Neuronal stem cell (in vitro differentiated cells): ENCODE data around the gene HRH3.

Experiments used
- DNase-seq: peaks from one replicate; pipeline ENCODE4 v3.0.0-alpha.2; 2013; ENCODE audit warnings: low spot score
- H2AFZ ChIP-seq: one replicate; pipeline ENCODE4 v1.6.1; 2013; ENCODE audit warnings: mild to moderate bottlenecking, low read length, inconsistent platforms
- H2AK5ac ChIP-seq: 2 replicates; pipeline ENCODE4 v1.6.1; 2013; ENCODE audit warnings: low read depth, mild to moderate bottlenecking, inconsistent platforms, low read length, moderate library complexity, mixed read lengths
- H2BK120ac ChIP-seq: 2 replicates; pipeline ENCODE4 v1.6.1; 2013; ENCODE audit warnings: low read depth, mild to moderate bottlenecking, inconsistent platforms, low read length, moderate library complexity, mixed read lengths
- H2BK12ac ChIP-seq: one replicate; pipeline ENCODE4 v1.6.1; 2013; ENCODE audit warnings: low read length, inconsistent platforms
- H2BK15ac ChIP-seq: 2 replicates; pipeline ENCODE4 v1.6.1; 2013; ENCODE audit warnings: mild to moderate bottlenecking, low read length, inconsistent platforms, mixed read lengths
- H2BK5ac ChIP-seq: one replicate; pipeline ENCODE4 v1.6.1; 2013; ENCODE audit warnings: inconsistent platforms, mild to moderate bottlenecking, low read length, moderate library complexity
- H3K14ac ChIP-seq: one replicate; pipeline ENCODE4 v1.6.1; 2013; ENCODE audit warnings: low read length, inconsistent platforms
- H3K18ac ChIP-seq: 2 replicates; pipeline ENCODE4 v1.6.1; 2013; ENCODE audit warnings: low read length, inconsistent platforms
- H3K23ac ChIP-seq: 2 replicates; pipeline ENCODE4 v1.6.1; 2013; ENCODE audit warnings: low read depth, mild to moderate bottlenecking, mixed read lengths, low read length, inconsistent platforms; ENCODE audit not compliant: poor library complexity
- H3K27ac ChIP-seq: replicated peaks from 3 replicates; pipeline ENCODE4 v1.5.1; 2013; ENCODE audit warnings: low read length, inconsistent platforms
- H3K27me3 ChIP-seq, 3 experiments: 2 replicates each; pipeline ENCODE4 v1.6.1; 2013; ENCODE audit warnings: low read length in 3 of 3, mild to moderate bottlenecking in 2 of 3, inconsistent platforms in 1 of 3, low read depth in 1 of 3, mixed read lengths in 1 of 3, moderate library complexity in 1 of 3; ENCODE audit not compliant: control insufficient read depth in 3 of 3, insufficient read depth in 3 of 3
- H3K36me3 ChIP-seq, 2 donors: replicated peaks in 1 of 2; 2 replicates each; pipeline ENCODE4 v1.6.1; 2013; ENCODE audit warnings: low read length in 2 of 2; ENCODE audit not compliant: control insufficient read depth in 2 of 2, insufficient read depth in 2 of 2
- H3K4ac ChIP-seq: 2 replicates; pipeline ENCODE4 v1.6.1; 2013; ENCODE audit warnings: inconsistent platforms, mild to moderate bottlenecking, low read length, moderate library complexity
- H3K4me1 ChIP-seq, 2 donors: 1 replicate in 1 of 2; 2 replicates in 1 of 2; pipeline ENCODE4 v1.6.1; 2013; ENCODE audit warnings: low read length in 2 of 2, low read depth in 1 of 2; ENCODE audit not compliant: control insufficient read depth in 2 of 2, insufficient read depth in 1 of 2
- H3K4me2 ChIP-seq: one replicate; pipeline ENCODE4 v1.6.1; 2013; ENCODE audit warnings: mild to moderate bottlenecking, low read length, inconsistent platforms; ENCODE audit not compliant: insufficient read depth, poor library complexity, severe bottlenecking
- H3K4me3 ChIP-seq, 2 donors: 2 replicates each; pipeline ENCODE4 v1.5.1; 2013; ENCODE audit warnings: low read length in 2 of 2, mild to moderate bottlenecking in 2 of 2, inconsistent platforms in 1 of 2, moderate library complexity in 1 of 2
- H3K79me1 ChIP-seq: one replicate; pipeline ENCODE4 v1.6.1; 2013; ENCODE audit warnings: low read depth, mild to moderate bottlenecking, inconsistent platforms, low read length, moderate library complexity
- H3K9ac ChIP-seq: one replicate; pipeline ENCODE4 v1.6.1; 2013; ENCODE audit warnings: mild to moderate bottlenecking, low read depth, low read length, inconsistent platforms; ENCODE audit not compliant: poor library complexity
- H3K9me3 ChIP-seq, 2 donors: replicated peaks in 1 of 2; 2 replicates each; pipeline versions ENCODE3 to v1.6.1; 2013; ENCODE audit warnings: low read length in 2 of 2, mild to moderate bottlenecking in 2 of 2, inconsistent platforms in 1 of 2, low read depth in 1 of 2, mixed read lengths in 1 of 2, moderate library complexity in 1 of 2; ENCODE audit not compliant: control insufficient read depth in 2 of 2, insufficient read depth in 1 of 2
- H4K8ac ChIP-seq: one replicate; pipeline ENCODE4 v1.6.1; 2013; ENCODE audit warnings: low read depth, mild to moderate bottlenecking, inconsistent platforms, low read length, moderate library complexity
- H4K91ac ChIP-seq: one replicate; pipeline ENCODE4 v1.6.1; 2013; ENCODE audit warnings: low read length, low read depth, mild to moderate bottlenecking, inconsistent platforms; ENCODE audit not compliant: poor library complexity
- WGBS, 2 donors: extraction: QIAGEN DNeasy Blood & Tissue Kit; methylation state at CpG; one replicate each; pipeline ENCODE4 v1.1.7; 2013; ENCODE audit warnings: missing lambda C conversion rate in 2 of 2, mixed read lengths in 1 of 2; ENCODE audit not compliant: insufficient read length in 2 of 2, insufficient replicate concordance in 1 of 2; ENCODE audit errors: extremely low coverage in 2 of 2; 5-methylcytosine and 5-hydroxymethylcytosine counted together

The HRH3 gene

DNA sequence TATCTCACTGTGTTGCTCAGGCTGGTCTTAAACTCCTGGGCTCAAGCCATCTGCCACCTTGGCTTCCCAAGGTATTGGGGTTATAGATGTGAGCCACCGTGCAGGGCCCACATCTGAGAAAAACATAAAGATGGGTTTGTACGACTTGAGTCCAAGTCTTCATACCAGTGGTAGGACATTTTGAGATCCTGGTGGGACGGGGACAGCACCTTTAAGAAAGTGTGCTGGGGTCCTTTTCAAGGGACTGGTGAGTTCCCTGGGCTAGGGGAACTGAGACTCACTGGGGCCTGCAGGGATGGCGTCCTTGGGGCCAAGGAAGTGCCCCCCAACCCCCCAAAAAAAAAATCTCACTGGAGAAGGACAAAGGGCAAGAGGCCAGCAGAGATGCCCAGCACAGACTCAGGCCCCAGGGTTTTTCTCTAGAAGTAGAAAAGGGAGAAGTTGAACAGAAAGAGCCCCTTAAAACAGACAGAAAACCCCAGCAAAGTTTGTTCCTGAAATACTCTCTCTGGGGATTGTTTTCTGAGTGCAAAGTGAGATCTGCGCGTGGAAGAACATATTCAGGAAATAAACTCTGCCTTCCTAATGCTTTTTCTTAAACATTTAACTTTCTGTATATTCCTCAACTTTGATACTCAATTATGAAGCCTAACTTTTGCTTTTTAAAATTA is 28.9 kb upstream of the HRH3 start:
- peaks cover 2 to 16% of the 10 kb centered on the region in 2 donors for H3K36me3 ChIP-seq
- no peaks in the 10 kb centered on the region for H3K27me3 ChIP-seq
- H3K23ac ChIP-seq = no peak overlapping the region
- no peak overlapping the region for H3K4ac ChIP-seq
- H2BK12ac ChIP-seq = no peak overlapping the region
- H3K9me3 ChIP-seq = peaks cover 0 to 2% of the 10 kb centered on the region in 2 donors
- no peak overlapping the region for H3K4me2 ChIP-seq
- DNase-seq = no peak
- H4K8ac ChIP-seq = no peak overlapping the region
- no peak overlapping the region for H3K4me3 ChIP-seq
- peaks cover 0 to under 1% of the 10 kb centered on the region in 2 donors for H3K4me1 ChIP-seq
- no peak overlapping the region for H2AFZ ChIP-seq
- H3K9ac ChIP-seq = no peak overlapping the region
- no peak overlapping the region for H2BK15ac ChIP-seq
- no peak overlapping the region for H4K91ac ChIP-seq
- peaks cover 20% of the 10 kb centered on the region for H3K79me1 ChIP-seq
- H3K27ac ChIP-seq = no peak overlapping the region
- H2BK5ac ChIP-seq = no peak overlapping the region
- no peak overlapping the region for H3K18ac ChIP-seq
- no peak overlapping the region for H2BK120ac ChIP-seq
- WGBS, 2 donors = no CpG with 5 or more reads among the region's 6 CpGs
- H2AK5ac ChIP-seq = no peak overlapping the region
- no peak overlapping the region for H3K14ac ChIP-seq

DNA sequence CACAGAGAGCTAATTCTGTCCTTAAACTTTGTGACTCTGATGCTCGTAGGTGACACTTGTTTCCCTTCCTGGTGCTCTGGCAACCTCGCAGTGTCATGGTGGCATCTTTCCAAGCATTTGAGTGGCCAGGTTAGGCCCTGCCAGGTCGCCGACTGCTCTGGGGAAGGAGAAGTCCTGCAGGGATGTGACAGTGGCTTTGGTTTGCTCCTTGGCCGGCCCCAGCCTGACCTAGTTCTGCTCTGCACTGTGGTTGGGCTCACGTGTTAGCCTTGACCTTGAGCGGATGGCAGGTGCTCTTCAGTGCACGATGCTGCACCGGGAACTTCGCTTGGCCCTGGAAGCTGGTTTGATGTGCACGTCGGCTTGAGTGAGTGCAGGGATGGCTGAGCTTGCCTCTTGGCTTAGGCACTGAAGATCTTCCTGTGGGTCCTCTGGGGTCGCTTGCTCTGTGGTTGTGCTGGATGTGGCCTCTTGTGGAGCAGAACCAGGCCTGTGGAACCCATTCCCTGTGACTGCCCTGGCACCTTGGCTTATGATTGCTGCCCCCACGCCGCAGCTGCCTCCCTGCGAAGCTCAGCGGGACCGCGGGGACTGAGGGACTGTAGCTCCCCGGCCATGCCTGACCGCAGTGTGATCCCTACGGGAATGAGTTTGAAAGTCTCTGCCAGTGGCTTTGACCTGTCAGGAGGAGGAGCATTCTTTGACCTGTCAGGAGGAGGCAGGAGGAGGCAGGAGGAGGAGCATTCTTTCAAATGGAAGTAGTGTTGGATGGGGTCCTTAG is 27.0 kb upstream of the HRH3 start:
- no peak overlapping the region for H2AK5ac ChIP-seq
- H3K9ac ChIP-seq = peak overlapping the region; percentile 64
- H3K18ac ChIP-seq = peak overlapping the region; percentile 35
- H3K27me3 ChIP-seq = no peaks in the 10 kb centered on the region
- H3K14ac ChIP-seq = peak overlapping the region; percentile 25
- H3K4me2 ChIP-seq = no peak overlapping the region
- H2BK15ac ChIP-seq = no peak overlapping the region
- no peak overlapping the region for H4K91ac ChIP-seq
- H3K4me3 ChIP-seq = no peak overlapping the region
- H3K4ac ChIP-seq = no peak overlapping the region
- no peak overlapping the region for H2AFZ ChIP-seq
- peaks cover 7 to 22% of the 10 kb centered on the region in 2 donors for H3K36me3 ChIP-seq
- DNase-seq = no peak
- WGBS, 2 donors = no CpG with 5 or more reads among the region's 22 CpGs
- H4K8ac ChIP-seq = no peak overlapping the region
- H2BK120ac ChIP-seq = no peak overlapping the region
- H2BK12ac ChIP-seq = no peak overlapping the region
- H3K27ac ChIP-seq = no peak overlapping the region
- H3K9me3 ChIP-seq = peaks cover 0 to under 1% of the 10 kb centered on the region in 2 donors
- H3K4me1 ChIP-seq = no peaks in the 10 kb centered on the region
- H2BK5ac ChIP-seq = no peak overlapping the region
- H3K79me1 ChIP-seq = peaks cover 26% of the 10 kb centered on the region
- H3K23ac ChIP-seq = no peak overlapping the region

DNA sequence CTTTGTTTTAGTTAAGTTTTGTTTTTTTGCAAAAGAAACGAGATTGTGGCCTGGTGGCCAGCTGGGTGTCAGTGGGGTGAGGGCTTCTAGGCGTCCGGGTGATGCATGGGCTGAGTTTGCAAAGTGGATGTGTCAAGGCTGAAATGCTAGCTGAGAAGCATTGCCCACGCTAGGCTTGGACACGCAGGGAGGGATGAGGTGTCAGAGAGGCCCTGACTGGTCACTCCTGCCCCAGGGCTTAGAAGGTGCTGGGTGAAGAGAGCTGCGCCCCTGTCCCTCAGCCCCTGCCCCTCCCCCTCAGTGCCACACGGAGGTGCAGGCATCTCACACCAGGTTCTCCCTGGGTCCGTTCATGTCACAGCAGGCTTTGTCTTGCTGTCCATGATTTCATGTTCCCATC is 26.4 kb upstream of the HRH3 start:
- H3K4me2 ChIP-seq = no peak overlapping the region
- H3K4me3 ChIP-seq = no peak overlapping the region
- no peak overlapping the region for H2AFZ ChIP-seq
- no peaks in the 10 kb centered on the region for H3K9me3 ChIP-seq
- DNase-seq = no peak
- H3K79me1 ChIP-seq = peaks cover 29% of the 10 kb centered on the region
- no peaks in the 10 kb centered on the region for H3K4me1 ChIP-seq
- no peak overlapping the region for H2BK12ac ChIP-seq
- H2BK5ac ChIP-seq = no peak overlapping the region
- no peaks in the 10 kb centered on the region for H3K27me3 ChIP-seq
- no peak overlapping the region for H2BK15ac ChIP-seq
- no peak overlapping the region for H2BK120ac ChIP-seq
- peaks cover 6 to 27% of the 10 kb centered on the region in 2 donors for H3K36me3 ChIP-seq
- peak overlapping the region; percentile 25 for H3K14ac ChIP-seq
- no peak overlapping the region for H3K23ac ChIP-seq
- H3K18ac ChIP-seq = no peak overlapping the region
- H2AK5ac ChIP-seq = no peak overlapping the region
- no peak overlapping the region for H4K8ac ChIP-seq
- no peak overlapping the region for H4K91ac ChIP-seq
- H3K27ac ChIP-seq = no peak overlapping the region
- no peak overlapping the region for H3K4ac ChIP-seq
- no CpG with 5 or more reads among the region's 8 CpGs for WGBS, 2 donors
- no peak overlapping the region for H3K9ac ChIP-seq

DNA sequence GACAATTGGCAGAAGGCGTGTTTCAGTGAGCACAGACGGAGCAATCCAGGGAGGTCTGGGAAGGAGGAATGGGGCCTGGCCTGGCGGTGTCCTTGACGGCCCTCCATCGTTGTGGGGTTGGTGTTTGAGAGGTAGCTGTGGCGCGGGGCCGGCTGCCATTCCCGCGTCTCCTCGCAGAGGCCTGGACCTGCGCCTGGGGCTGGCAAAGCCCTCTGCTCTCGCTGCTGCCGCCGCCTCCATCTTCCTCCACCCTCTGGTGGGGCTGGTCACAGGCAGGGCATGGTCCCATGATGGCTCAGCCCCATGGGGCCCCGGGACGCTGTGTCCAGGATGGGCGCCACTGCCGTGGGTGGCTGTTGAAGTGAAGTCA is 25.8 kb upstream of the HRH3 start:
- Histone ChIP-seq H3K9me3 (no peaks in the 10 kb centered on the region), H2BK5ac (no peak overlapping the region), H3K9ac (no peak overlapping the region), H2BK12ac (no peak overlapping the region), H2AFZ (no peak overlapping the region), H3K14ac (no peak overlapping the region), H4K8ac (no peak overlapping the region), H3K18ac (no peak overlapping the region), H3K4me1 (no peaks in the 10 kb centered on the region), H3K27ac (no peak overlapping the region), H2BK120ac (no peak overlapping the region), H2AK5ac (no peak overlapping the region), H3K27me3 (no peaks in the 10 kb centered on the region), H3K4me3 (no peak overlapping the region), H2BK15ac (no peak overlapping the region), H3K36me3 (peaks cover 6 to 30% of the 10 kb centered on the region in 2 donors), H3K4ac (no peak overlapping the region), H4K91ac (no peak overlapping the region), H3K79me1 (peaks cover 31% of the 10 kb centered on the region), H3K4me2 (no peak overlapping the region), H3K23ac (peak overlapping the region; percentile 11)
- no peak for DNase-seq
- no CpG with 5 or more reads among the region's 19 CpGs for WGBS, 2 donors
